HCT116 (cell line): ENCODE data around the gene NCKAP5. TPM values are rescaled to one million over a fixed set of nuclear protein-coding genes. Genes with fewer than 3 reads are reported as not detected.

ENCODE experiments used
- ATAC-seq: fragments of 200-7000 bp; cut with Tn5 transposase; 2 replicates; pipeline ENCODE4 v1.9.1; 2020; ENCODE audit warnings: mild to moderate bottlenecking, moderate library complexity
- BruUV-seq: library from RNA; stranded (reverse); fragments of 400-500 nt; replicated peaks from 2 replicates; lab custom pipeline; 2021; lab: Mats Ljungman, UMichigan
- CTCF ChIA-PET: fragments of 300-600 bp; sonication (Branson Sonifier 250); formaldehyde crosslinking; loops from one replicate; lab custom pipeline; 2021; ENCODE audit warnings: antibody characterized with exemption; lab: Charles Lee
- POLR2A ChIA-PET: fragments of 300-600, 350-600 bp; sonication (Branson Sonifier 250); formaldehyde crosslinking; loops from one replicate; lab custom pipeline; 2021; ENCODE audit warnings: antibody characterized with exemption; lab: Charles Lee
- RAD21 ChIA-PET, 2 experiments: fragments of 300-600 bp; sonication (Branson Sonifier 250); formaldehyde crosslinking; loops; one replicate each; lab custom pipeline; 2023; ENCODE audit warnings: low total read pairs in 2 of 2; ENCODE audit not compliant: uncharacterized antibody in 2 of 2, unreplicated experiment in 2 of 2, low non-redundant PET in 1 of 2; lab: Charles Lee
- DNase-seq: peaks from one replicate; pipeline ENCODE4 v3.0.0-alpha.2; 2010; ENCODE audit warnings: low read depth, low spot score
- H2AFZ ChIP-seq: fragments of 200-600 bp; shearing (Covaris generic), sonication (generic); 2 replicates; pipeline ENCODE4 v1.6.1; 2017; ENCODE audit warnings: low read depth, mixed run types, mixed read lengths, antibody characterized with exemption, low read length; ENCODE audit not compliant: poor library complexity, severe bottlenecking
- H3K27ac ChIP-seq: 2 replicates; pipeline ENCODE4 v1.5.1; 2012; ENCODE audit warnings: low read depth, low read length
- H3K27me3 ChIP-seq: fragments of 200-600 bp; sonication (generic); 2 replicates; pipeline ENCODE4 v1.6.1; 2016; ENCODE audit warnings: mixed run types, low read length, mixed read lengths; ENCODE audit not compliant: insufficient read depth
- H3K36me3 ChIP-seq, 2 experiments: fragments of 200-500 bp in 1 of 2; fragments of 200-600 bp in 1 of 2; sonication (Bioruptor generic) in 1 of 2; sonication (generic) in 1 of 2; 2 replicates each; pipeline versions ENCODE4 v1.5.1 to v1.6.1; 2014 to 2016; ENCODE audit warnings: low read length in 2 of 2, inconsistent platforms in 1 of 2, mixed read lengths in 1 of 2, mixed run types in 1 of 2; ENCODE audit not compliant: insufficient read depth in 2 of 2, control insufficient read depth in 1 of 2
- H3K4me1 ChIP-seq, 2 experiments: fragments of 200-600 bp in 1 of 2; sonication (generic) in 1 of 2; 2 replicates each; pipeline versions ENCODE4 v1.5.1 to v1.6.1; 2012 to 2017; ENCODE audit warnings: low read length in 2 of 2, inconsistent platforms in 1 of 2, mild to moderate bottlenecking in 1 of 2, mixed read lengths in 1 of 2, mixed run types in 1 of 2, moderate library complexity in 1 of 2; ENCODE audit not compliant: insufficient read depth in 2 of 2, control insufficient read depth in 1 of 2
- H3K4me2 ChIP-seq: fragments of 200-600 bp; sonication (generic); 2 replicates; pipeline ENCODE4 v1.6.1; 2017; ENCODE audit warnings: mixed run types, low read length, mixed read lengths
- H3K4me3 ChIP-seq, 2 experiments: fragments of 200-600 bp in 1 of 2; sonication (generic) in 1 of 2; replicated peaks in 1 of 2; 2 replicates each; pipeline ENCODE4 v1.5.1; 2011 to 2016; ENCODE audit warnings: low read length in 2 of 2, control low read depth in 1 of 2, low read depth in 1 of 2, mild to moderate bottlenecking in 1 of 2, mixed read lengths in 1 of 2, mixed run types in 1 of 2
- H3K79me2 ChIP-seq: fragments of 200-600 bp; sonication (generic); 2 replicates; pipeline ENCODE4 v1.6.1; 2017; ENCODE audit warnings: mild to moderate bottlenecking, mixed run types, low read length, moderate library complexity, mixed read lengths; ENCODE audit not compliant: insufficient read depth
- H3K9ac ChIP-seq: fragments of 200-600 bp; sonication (generic); 2 replicates; pipeline ENCODE4 v1.6.1; 2016; ENCODE audit warnings: low read length, mixed read lengths
- H3K9me2 ChIP-seq: fragments of 200-600 bp; sonication (generic), shearing (Covaris generic); 2 replicates; pipeline ENCODE4 v1.6.1; 2017; ENCODE audit warnings: mixed run types, mild to moderate bottlenecking, moderate library complexity; ENCODE audit not compliant: insufficient read depth
- H3K9me3 ChIP-seq, 2 experiments: fragments of 200-500 bp in 1 of 2; fragments of 200-600 bp in 1 of 2; sonication (Bioruptor generic) in 1 of 2; sonication (generic) in 1 of 2; 2 replicates each; pipeline ENCODE4 v1.6.1; 2014 to 2017; ENCODE audit warnings: low read length in 2 of 2, mixed read lengths in 2 of 2, inconsistent platforms in 1 of 2, low read depth in 1 of 2, mild to moderate bottlenecking in 1 of 2, mixed run types in 1 of 2, moderate library complexity in 1 of 2; ENCODE audit not compliant: control insufficient read depth in 1 of 2, insufficient read depth in 1 of 2
- H4K20me1 ChIP-seq: fragments of 200-600 bp; sonication (generic), shearing (Covaris generic); 2 replicates; pipeline ENCODE4 v1.6.1; 2017; ENCODE audit warnings: mixed run types, mild to moderate bottlenecking, moderate library complexity; ENCODE audit not compliant: insufficient read depth
- CBX3 ChIP-seq: IDR thresholded peaks from 2 replicates; pipeline ENCODE4 v1.6.1; 2012; ENCODE audit warnings: low read depth
- ELF1 ChIP-seq: IDR thresholded peaks from 2 replicates; pipeline ENCODE4 v1.6.1; 2012; ENCODE audit warnings: low read depth, borderline replicate concordance
- EZH2 ChIP-seq: fragments of 200-600 bp; sonication (generic); IDR thresholded peaks from 2 replicates; pipeline ENCODE4 v1.6.1; 2017; ENCODE audit warnings: antibody characterized with exemption, mixed run types
- EZH2phosphoT487 ChIP-seq: fragments of 200-600 bp; IDR thresholded peaks from 2 replicates; pipeline ENCODE4 v1.6.1; 2018; ENCODE audit warnings: antibody characterized with exemption, borderline replicate concordance
- FOSL1 ChIP-seq: IDR thresholded peaks from 2 replicates; pipeline ENCODE4 v1.6.1; 2012; ENCODE audit warnings: low read depth
- POLR2A ChIP-seq: IDR thresholded peaks from 2 replicates; pipeline ENCODE4 v1.7.0; 2011; ENCODE audit warnings: borderline replicate concordance; ENCODE audit not compliant: insufficient read depth, insufficient read length; ENCODE audit errors: extremely low read depth
- SP1 ChIP-seq: IDR thresholded peaks from 2 replicates; pipeline ENCODE4 v1.6.1; 2012; ENCODE audit warnings: low read depth
- YY1 ChIP-seq: IDR thresholded peaks from 2 replicates; pipeline ENCODE4 v1.6.1; 2011; ENCODE audit warnings: low read length, low read depth, moderate library complexity, mild to moderate bottlenecking; ENCODE audit not compliant: insufficient replicate concordance; ENCODE audit errors: extremely low read depth
- ZNF274 ChIP-seq: fragments of 200-500 bp; sonication (Bioruptor generic); IDR thresholded peaks from 2 replicates; pipeline ENCODE4 v1.6.1; 2014; ENCODE audit warnings: mild to moderate bottlenecking, low read depth, low read length, inconsistent platforms
- intact Hi-C: fragments of 100-400 bp; cut with micrococcal nuclease; formaldehyde crosslinking; loops from 2 replicates; pipeline ENCODE4 v1.10.0; 2022
- total RNA-seq: library from RNA; stranded (reverse); gene quantifications from one replicate; pipeline ENCODE4 v1.2.1, GENCODE V29; 2021; ENCODE audit not compliant: unreplicated experiment
- TF ChIP-seq, protein P1 (sequence below): IDR thresholded peaks from 2 replicates; pipeline ENCODE4 v1.6.1; 2012
- TF ChIP-seq, protein P2 (sequence below): IDR thresholded peaks from 2 replicates; pipeline ENCODE4 v1.6.1; 2011; ENCODE audit warnings: mild to moderate bottlenecking, low read length, moderate library complexity; ENCODE audit not compliant: insufficient replicate concordance; ENCODE audit errors: extremely low read depth

The NCKAP5 gene
- total RNA-seq, 1 experiment from 2014 or later, result 0.30 TPM

- TF ChIP-seq, protein P1, sequence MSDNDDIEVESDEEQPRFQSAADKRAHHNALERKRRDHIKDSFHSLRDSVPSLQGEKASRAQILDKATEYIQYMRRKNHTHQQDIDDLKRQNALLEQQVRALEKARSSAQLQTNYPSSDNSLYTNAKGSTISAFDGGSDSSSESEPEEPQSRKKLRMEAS, result no peak
- TF ChIP-seq ELF1 (no peak), CBX3 (no peak), EZH2 (no peak), POLR2A (no peak), EZH2phosphoT487 (no peak), FOSL1 (no peak), SP1 (no peak), YY1 (no peak), ZNF274 (no peak)
- TF ChIP-seq, protein P2, sequence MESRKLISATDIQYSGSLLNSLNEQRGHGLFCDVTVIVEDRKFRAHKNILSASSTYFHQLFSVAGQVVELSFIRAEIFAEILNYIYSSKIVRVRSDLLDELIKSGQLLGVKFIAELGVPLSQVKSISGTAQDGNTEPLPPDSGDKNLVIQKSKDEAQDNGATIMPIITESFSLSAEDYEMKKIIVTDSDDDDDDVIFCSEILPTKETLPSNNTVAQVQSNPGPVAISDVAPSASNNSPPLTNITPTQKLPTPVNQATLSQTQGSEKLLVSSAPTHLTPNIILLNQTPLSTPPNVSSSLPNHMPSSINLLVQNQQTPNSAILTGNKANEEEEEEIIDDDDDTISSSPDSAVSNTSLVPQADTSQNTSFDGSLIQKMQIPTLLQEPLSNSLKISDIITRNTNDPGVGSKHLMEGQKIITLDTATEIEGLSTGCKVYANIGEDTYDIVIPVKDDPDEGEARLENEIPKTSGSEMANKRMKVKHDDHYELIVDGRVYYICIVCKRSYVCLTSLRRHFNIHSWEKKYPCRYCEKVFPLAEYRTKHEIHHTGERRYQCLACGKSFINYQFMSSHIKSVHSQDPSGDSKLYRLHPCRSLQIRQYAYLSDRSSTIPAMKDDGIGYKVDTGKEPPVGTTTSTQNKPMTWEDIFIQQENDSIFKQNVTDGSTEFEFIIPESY, result no peak
- Histone ChIP-seq H4K20me1 (no peaks in the 10 kb centered on the region), H3K36me3 (no peaks in the 10 kb centered on the region), H3K79me2 (no peaks in the 10 kb centered on the region), H2AFZ (no peak overlapping the region), H3K4me2 (no peak overlapping the region), H3K9me3 (no peaks in the 10 kb centered on the region), H3K9me2 (no peaks in the 10 kb centered on the region), H3K4me3 (no peak overlapping the region), H3K4me1 (no peaks in the 10 kb centered on the region), H3K27me3 (no peaks in the 10 kb centered on the region), H3K9ac (no peak overlapping the region), H3K27ac (no peak overlapping the region)
- DNase-seq (no peak), ATAC-seq (no peak)
- POLR2A ChIA-PET, result no interaction called here
- intact Hi-C loops, result no loop called here
- CTCF ChIA-PET, result no interaction called here
- BruUV-seq, result no TSS peak
- RAD21 ChIA-PET, result no interaction called here
Measured at GRCh38 chr2:133525090-133525489, 43.2 kb downstream of the NCKAP5 start.
